ENCODE measurements around the gene EXOC2.

Gene EXOC2

GRCh38 chr6:718345-718744 is 25.4 kb upstream of the EXOC2 start:
- H3K36me3 ChIP-seq (ENCODE audit: insufficient read depth, low read depth, low read length), result no peaks in the 10 kb centered on the region
- H3K9ac ChIP-seq (ENCODE audit: low read depth, low read length), result no peak overlapping the region
- no peaks in the 10 kb centered on the region for H3K27me3 ChIP-seq (ENCODE audit: insufficient read depth, low read length)
- no peak overlapping the region for H3K4me3 ChIP-seq (ENCODE audit: low read length)
- no peaks in the 10 kb centered on the region for H3K4me1 ChIP-seq (ENCODE audit: insufficient read depth, low read length)
- H3K9me3 ChIP-seq (ENCODE audit: insufficient read depth, low read depth, low read length), result no peaks in the 10 kb centered on the region
- no peak overlapping the region for H3K27ac ChIP-seq (ENCODE audit: low read length)

GRCh38 chr6:717135-717534 is 24.2 kb upstream of the EXOC2 start:
- Histone ChIP-seq H3K9ac (ENCODE audit: low read depth, low read length) (no peak overlapping the region), H3K27me3 (ENCODE audit: insufficient read depth, low read length) (no peaks in the 10 kb centered on the region), H3K36me3 (ENCODE audit: insufficient read depth, low read depth, low read length) (no peaks in the 10 kb centered on the region)

GRCh38 chr6:715709-716491 is 23.0 kb upstream of the EXOC2 start:
- Histone ChIP-seq H3K27me3 (ENCODE audit: insufficient read depth, low read length) (peaks cover 9% of the 10 kb centered on the region), H3K36me3 (ENCODE audit: insufficient read depth, low read depth, low read length) (no peaks in the 10 kb centered on the region)

More at GRCh38 chr6:717135-717534, 24.2 kb upstream of the EXOC2 start:
- no peaks in the 10 kb centered on the region for H3K4me1 ChIP-seq (ENCODE audit: insufficient read depth, low read length)
- H3K9me3 ChIP-seq (ENCODE audit: insufficient read depth, low read depth, low read length), result no peaks in the 10 kb centered on the region
- no peak overlapping the region for H3K4me3 ChIP-seq (ENCODE audit: low read length)
- H3K27ac ChIP-seq (ENCODE audit: low read length), result no peak overlapping the region

GRCh38 chr6:714100-714499 is 21.2 kb upstream of the EXOC2 start:
- peaks cover 8% of the 10 kb centered on the region; the same call in 1 of the 2 replicates for H3K4me1 ChIP-seq (ENCODE audit: insufficient read depth, low read length)
- H3K36me3 ChIP-seq (ENCODE audit: insufficient read depth, low read depth, low read length), result no peaks in the 10 kb centered on the region
- H3K9me3 ChIP-seq (ENCODE audit: insufficient read depth, low read depth, low read length), result no peaks in the 10 kb centered on the region
- H3K9ac ChIP-seq (ENCODE audit: low read depth, low read length), result no peak overlapping the region
- H3K27me3 ChIP-seq (ENCODE audit: insufficient read depth, low read length), result peaks cover 24% of the 10 kb centered on the region
- H3K4me3 ChIP-seq (ENCODE audit: low read length), result no peak overlapping the region
- H3K27ac ChIP-seq (ENCODE audit: low read length), result no peak overlapping the region

More at GRCh38 chr6:715709-716491, 23.0 kb upstream of the EXOC2 start:
- Histone ChIP-seq H3K27ac (ENCODE audit: low read length) (no peak overlapping the region), H3K9me3 (ENCODE audit: insufficient read depth, low read depth, low read length) (no peaks in the 10 kb centered on the region), H3K9ac (ENCODE audit: low read depth, low read length) (no peak overlapping the region), H3K4me1 (ENCODE audit: insufficient read depth, low read length) (peaks cover 5% of the 10 kb centered on the region; the same call in 1 of the 2 replicates), H3K4me3 (ENCODE audit: low read length) (no peak overlapping the region)

GRCh38 chr6:713351-713750 is 20.4 kb upstream of the EXOC2 start:
- Histone ChIP-seq H3K4me1 (ENCODE audit: insufficient read depth, low read length) (peaks cover 8% of the 10 kb centered on the region; the same call in 1 of the 2 replicates), H3K36me3 (ENCODE audit: insufficient read depth, low read depth, low read length) (no peaks in the 10 kb centered on the region), H3K9ac (ENCODE audit: low read depth, low read length) (no peak overlapping the region), H3K9me3 (ENCODE audit: insufficient read depth, low read depth, low read length) (no peaks in the 10 kb centered on the region), H3K27ac (ENCODE audit: low read length) (no peak overlapping the region), H3K4me3 (ENCODE audit: low read length) (no peak overlapping the region), H3K27me3 (ENCODE audit: insufficient read depth, low read length) (peaks cover 24% of the 10 kb centered on the region)

- no peaks in the 10 kb centered on the region for H3K9me3 ChIP-seq (ENCODE audit: insufficient read depth, low read depth, low read length)
- no peak overlapping the region for H3K9ac ChIP-seq (ENCODE audit: low read depth, low read length)
- H3K4me3 ChIP-seq (ENCODE audit: low read length), result no peak overlapping the region
- H3K27me3 ChIP-seq (ENCODE audit: insufficient read depth, low read length), result peaks cover 24% of the 10 kb centered on the region
- H3K4me1 ChIP-seq (ENCODE audit: insufficient read depth, low read length), result peaks cover 12% of the 10 kb centered on the region; the same call in 1 of the 2 replicates
- no peak overlapping the region for H3K27ac ChIP-seq (ENCODE audit: low read length)
- H3K36me3 ChIP-seq (ENCODE audit: insufficient read depth, low read depth, low read length), result no peaks in the 10 kb centered on the region
These were observed 19.9 kb upstream of the EXOC2 start for GRCh38 chr6:712805-713204.

GRCh38 chr6:711925-712324 is 19.0 kb upstream of the EXOC2 start:
- no peaks in the 10 kb centered on the region for H3K36me3 ChIP-seq (ENCODE audit: insufficient read depth, low read depth, low read length)
- H3K4me1 ChIP-seq (ENCODE audit: insufficient read depth, low read length), result peaks cover 15% of the 10 kb centered on the region; the same call in 1 of the 2 replicates
- H3K4me3 ChIP-seq (ENCODE audit: low read length), result no peak overlapping the region
- no peak overlapping the region for H3K27ac ChIP-seq (ENCODE audit: low read length)
- H3K9me3 ChIP-seq (ENCODE audit: insufficient read depth, low read depth, low read length), result no peaks in the 10 kb centered on the region
- no peak overlapping the region for H3K9ac ChIP-seq (ENCODE audit: low read depth, low read length)
- H3K27me3 ChIP-seq (ENCODE audit: insufficient read depth, low read length), result peaks cover 24% of the 10 kb centered on the region

GRCh38 chr6:710601-711571 is 17.9 kb upstream of the EXOC2 start:
- Histone ChIP-seq H3K27me3 (ENCODE audit: insufficient read depth, low read length) (peaks cover 24% of the 10 kb centered on the region), H3K27ac (ENCODE audit: low read length) (no peak overlapping the region), H3K9ac (ENCODE audit: low read depth, low read length) (peak overlapping the region; percentile 27; the same call in 1 of the 2 replicates), H3K4me3 (ENCODE audit: low read length) (peak overlapping the region; percentile 69), H3K9me3 (ENCODE audit: insufficient read depth, low read depth, low read length) (no peaks in the 10 kb centered on the region), H3K36me3 (ENCODE audit: insufficient read depth, low read depth, low read length) (no peaks in the 10 kb centered on the region), H3K4me1 (ENCODE audit: insufficient read depth, low read length) (peaks cover 18% of the 10 kb centered on the region; the same call in 1 of the 2 replicates)

- Histone ChIP-seq H3K4me3 (ENCODE audit: low read length) (no peak overlapping the region), H3K36me3 (ENCODE audit: insufficient read depth, low read depth, low read length) (no peaks in the 10 kb centered on the region), H3K9ac (ENCODE audit: low read depth, low read length) (no peak overlapping the region), H3K4me1 (ENCODE audit: insufficient read depth, low read length) (peaks cover 18% of the 10 kb centered on the region; the same call in 1 of the 2 replicates), H3K27ac (ENCODE audit: low read length) (no peak overlapping the region), H3K9me3 (ENCODE audit: insufficient read depth, low read depth, low read length) (no peaks in the 10 kb centered on the region), H3K27me3 (ENCODE audit: insufficient read depth, low read length) (peaks cover 24% of the 10 kb centered on the region)
These were observed 16.6 kb upstream of the EXOC2 start for GRCh38 chr6:709471-710056.

- H3K27ac ChIP-seq (ENCODE audit: low read length), result no peak overlapping the region
- H3K4me1 ChIP-seq (ENCODE audit: insufficient read depth, low read length), result peaks cover 18% of the 10 kb centered on the region; the same call in 1 of the 2 replicates
- no peaks in the 10 kb centered on the region for H3K9me3 ChIP-seq (ENCODE audit: insufficient read depth, low read depth, low read length)
- H3K36me3 ChIP-seq (ENCODE audit: insufficient read depth, low read depth, low read length), result no peaks in the 10 kb centered on the region
- H3K9ac ChIP-seq (ENCODE audit: low read depth, low read length), result no peak overlapping the region
- peaks cover 24% of the 10 kb centered on the region for H3K27me3 ChIP-seq (ENCODE audit: insufficient read depth, low read length)
- H3K4me3 ChIP-seq (ENCODE audit: low read length), result no peak overlapping the region
These were observed 15.3 kb upstream of the EXOC2 start for GRCh38 chr6:708237-708598.

- Histone ChIP-seq H3K4me3 (ENCODE audit: low read length) (no peak overlapping the region), H3K27me3 (ENCODE audit: insufficient read depth, low read length) (peaks cover 24% of the 10 kb centered on the region), H3K4me1 (ENCODE audit: insufficient read depth, low read length) (peaks cover 18% of the 10 kb centered on the region; the same call in 1 of the 2 replicates), H3K27ac (ENCODE audit: low read length) (no peak overlapping the region), H3K9ac (ENCODE audit: low read depth, low read length) (no peak overlapping the region), H3K9me3 (ENCODE audit: insufficient read depth, low read depth, low read length) (no peaks in the 10 kb centered on the region), H3K36me3 (ENCODE audit: insufficient read depth, low read depth, low read length) (no peaks in the 10 kb centered on the region)
These were observed 14.8 kb upstream of the EXOC2 start for GRCh38 chr6:707576-708236.

Measured in iPS-20b (cell line).